ENCODE results near the gene PDE4D. TPM values are rescaled to one million over a fixed set of nuclear protein-coding genes. Genes with fewer than 3 reads are reported as not detected.

The PDE4D gene
- total and polyA plus RNA-seq, 10 of the 15 experiments (the other 5 are each of a cell fraction or from before 2014, with no cell fraction given): 0.87 to 4.1 (median 2.2) TPM

- Histone ChIP-seq H2AFZ (ENCODE audit: control insufficient read depth, low read depth, low read length) (no peak overlapping the region), H3K79me2 (ENCODE audit: control insufficient read depth, insufficient read depth, low read length) (no peaks in the 10 kb centered on the region), H4K20me1 (ENCODE audit: control insufficient read depth, insufficient read depth) (no peaks in the 10 kb centered on the region), H3K36me3 (ENCODE audit: control insufficient read depth in 2 of 2, insufficient read depth in 2 of 2, low read length in 1 of 2) (no peaks in the 10 kb centered on the region), H3K4me1 (ENCODE audit: control insufficient read depth, insufficient read depth, low read length) (no peaks in the 10 kb centered on the region), H3K4me2 (ENCODE audit: control insufficient read depth, insufficient read depth) (no peak overlapping the region), H3K9ac (ENCODE audit: control insufficient read depth, insufficient read depth, low read length) (no peak overlapping the region), H3K27ac (ENCODE audit: control insufficient read depth, insufficient read depth) (no peak overlapping the region), H3K27me3 (replicated peaks in 1 of 2; ENCODE audit: control insufficient read depth in 2 of 2, insufficient read depth in 2 of 2, low read length in 1 of 2) (no peaks in the 10 kb centered on the region; a peak in 2 of 4 replicates), H3K9me3 (replicated peaks; ENCODE audit: control insufficient read depth, insufficient read depth, low read length) (no peaks in the 10 kb centered on the region), H3K4me3 (no peak overlapping the region)
- DNase-seq (ENCODE audit: low read depth, low spot score): no peak
- ChIA-PET SMC1A (ENCODE audit: uncharacterized antibody, unreplicated experiment) (interaction anchor here (1.1 kb wide), 1 partner anchor 10 kb away, joined by 3 read pairs; no protein-coding TSS in a partner anchor), RAD21 (ENCODE audit: unreplicated experiment) (no interaction called here), POLR2A (no interaction called here), CTCF (interaction anchor here (0.7 to 0.9 kb wide), 2 partner anchors 14 to 20 kb away, joined by 4 read pairs; no protein-coding TSS in a partner anchor)
- TF ChIP-seq PRDM15 (CRISPR knock-in tag; IDR thresholded peaks at IDR 0.05) (no peak), BHLHE40 (IDR thresholded peaks at IDR 0.05; ENCODE audit: borderline replicate concordance in 1 of 2, low read depth in 2 of 2, low read length in 1 of 2) (no peak), NFYA (IDR thresholded peaks at IDR 0.05; ENCODE audit: borderline replicate concordance, low read depth, low read length) (no peak), IKZF1 (conservative IDR thresholded peaks at IDR 0.05) (no peak), FOXK2 (IDR thresholded peaks at IDR 0.05) (no peak)
- FAIRE-seq: no peak
- WGBS (ENCODE audit: insufficient coverage, insufficient replicate concordance, low lambda C conversion rate, missing lambda C conversion rate): 52% methylated on average over 8 of the region's 8 CpGs
- no peak for ATAC-seq
- in situ Hi-C loops (cut with MboI) (no loop called here), intact Hi-C loops (cut with micrococcal nuclease; ENCODE audit: unreplicated experiment) (no loop called here)
- no TSS peak for BruUV-seq (replicated peaks)
Measured at GRCh38 chr5:59583810-59584562, 309.5 kb downstream of the PDE4D start.

Data from GM12878 (cell line).